ENCODE data around the gene C1orf198. TPM values are rescaled to one million over a fixed set of nuclear protein-coding genes. Genes with fewer than 3 reads are reported as not detected.
A peak's percentile ranks its signal among the peaks of the same experiment; 100 is the strongest.

Gene C1orf198, protein sequence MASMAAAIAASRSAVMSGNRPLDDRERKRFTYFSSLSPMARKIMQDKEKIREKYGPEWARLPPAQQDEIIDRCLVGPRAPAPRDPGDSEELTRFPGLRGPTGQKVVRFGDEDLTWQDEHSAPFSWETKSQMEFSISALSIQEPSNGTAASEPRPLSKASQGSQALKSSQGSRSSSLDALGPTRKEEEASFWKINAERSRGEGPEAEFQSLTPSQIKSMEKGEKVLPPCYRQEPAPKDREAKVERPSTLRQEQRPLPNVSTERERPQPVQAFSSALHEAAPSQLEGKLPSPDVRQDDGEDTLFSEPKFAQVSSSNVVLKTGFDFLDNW
- 1 to 10 TPM; 6.2 to 6.9 TPM for total RNA-seq

DNA sequence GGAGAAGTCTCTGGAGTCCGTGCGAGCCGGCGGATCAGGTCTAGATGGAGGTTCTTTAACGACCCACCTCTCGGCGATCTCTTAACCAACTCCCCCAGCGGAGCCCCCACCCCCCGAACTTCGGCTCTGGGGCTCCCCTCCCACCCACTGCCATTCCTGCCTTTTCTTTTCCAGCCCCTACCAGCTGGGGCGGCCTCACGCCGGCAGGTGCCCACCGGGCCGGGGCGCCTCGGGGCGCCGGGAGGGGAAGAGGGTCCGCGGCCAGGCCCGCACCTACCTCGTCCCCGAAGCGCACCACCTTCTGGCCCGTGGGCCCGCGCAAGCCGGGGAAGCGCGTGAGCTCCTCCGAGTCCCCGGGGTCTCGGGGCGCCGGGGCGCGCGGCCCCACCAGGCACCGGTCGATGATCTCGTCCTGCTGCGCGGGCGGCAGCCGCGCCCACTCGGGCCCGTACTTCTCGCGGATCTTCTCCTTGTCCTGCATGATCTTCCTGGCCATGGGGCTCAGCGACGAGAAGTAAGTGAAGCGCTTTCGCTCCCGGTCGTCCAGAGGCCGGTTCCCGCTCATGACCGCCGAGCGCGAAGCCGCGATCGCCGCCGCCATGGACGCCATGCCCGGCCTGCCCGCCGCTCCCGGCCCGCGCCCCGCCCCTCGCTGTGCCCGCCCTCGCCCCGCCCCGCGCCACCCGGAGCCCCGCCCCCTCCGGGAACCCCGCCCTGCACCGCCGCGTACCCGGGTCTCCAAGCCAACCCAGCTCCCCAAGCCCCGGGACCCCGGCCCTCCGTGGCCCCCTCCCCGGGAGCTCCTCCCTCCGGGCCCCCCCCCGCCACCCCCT lies at the start of gene C1orf198:
Gene C1orf198 (minus strand): TSS at position 619 of the 833 bp plus-strand sequence. CDS start 9 bp downstream, at position 610.
- Mint-ChIP-seq H3K4me3 (peak within 1 kb of the TSS; percentile 82), H3K4me1 (ENCODE audit: low read depth) (peaks cover 23% of the 10 kb centered on the region), H3K36me3 (ENCODE audit: low read depth) (no peaks in the 10 kb centered on the region), H3K9me3 (no peaks in the 10 kb centered on the region), H3K27ac (peak within 1 kb of the TSS; percentile 46), H3K27me3 (peaks cover 29% of the 10 kb centered on the region)
- POLR2A ChIA-PET = interaction anchor here (1.0 kb wide), 1 partner anchor 111 kb away, joined by 4 read pairs; the partner anchor contains the start of gene ARV1
- ATAC-seq (peak; percentile 92), DNase-seq (peak; percentile 62)
- intact Hi-C loops (cut with micrococcal nuclease) = no loop called here
- CTCF ChIA-PET = interaction anchor here (1.0 kb wide), 1 partner anchor 342 kb away, joined by 3 read pairs; no protein-coding TSS in a partner anchor
- TF ChIP-seq, protein P1, sequence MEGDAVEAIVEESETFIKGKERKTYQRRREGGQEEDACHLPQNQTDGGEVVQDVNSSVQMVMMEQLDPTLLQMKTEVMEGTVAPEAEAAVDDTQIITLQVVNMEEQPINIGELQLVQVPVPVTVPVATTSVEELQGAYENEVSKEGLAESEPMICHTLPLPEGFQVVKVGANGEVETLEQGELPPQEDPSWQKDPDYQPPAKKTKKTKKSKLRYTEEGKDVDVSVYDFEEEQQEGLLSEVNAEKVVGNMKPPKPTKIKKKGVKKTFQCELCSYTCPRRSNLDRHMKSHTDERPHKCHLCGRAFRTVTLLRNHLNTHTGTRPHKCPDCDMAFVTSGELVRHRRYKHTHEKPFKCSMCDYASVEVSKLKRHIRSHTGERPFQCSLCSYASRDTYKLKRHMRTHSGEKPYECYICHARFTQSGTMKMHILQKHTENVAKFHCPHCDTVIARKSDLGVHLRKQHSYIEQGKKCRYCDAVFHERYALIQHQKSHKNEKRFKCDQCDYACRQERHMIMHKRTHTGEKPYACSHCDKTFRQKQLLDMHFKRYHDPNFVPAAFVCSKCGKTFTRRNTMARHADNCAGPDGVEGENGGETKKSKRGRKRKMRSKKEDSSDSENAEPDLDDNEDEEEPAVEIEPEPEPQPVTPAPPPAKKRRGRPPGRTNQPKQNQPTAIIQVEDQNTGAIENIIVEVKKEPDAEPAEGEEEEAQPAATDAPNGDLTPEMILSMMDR (IDR thresholded peaks at IDR 0.05) = no peak

DNA sequence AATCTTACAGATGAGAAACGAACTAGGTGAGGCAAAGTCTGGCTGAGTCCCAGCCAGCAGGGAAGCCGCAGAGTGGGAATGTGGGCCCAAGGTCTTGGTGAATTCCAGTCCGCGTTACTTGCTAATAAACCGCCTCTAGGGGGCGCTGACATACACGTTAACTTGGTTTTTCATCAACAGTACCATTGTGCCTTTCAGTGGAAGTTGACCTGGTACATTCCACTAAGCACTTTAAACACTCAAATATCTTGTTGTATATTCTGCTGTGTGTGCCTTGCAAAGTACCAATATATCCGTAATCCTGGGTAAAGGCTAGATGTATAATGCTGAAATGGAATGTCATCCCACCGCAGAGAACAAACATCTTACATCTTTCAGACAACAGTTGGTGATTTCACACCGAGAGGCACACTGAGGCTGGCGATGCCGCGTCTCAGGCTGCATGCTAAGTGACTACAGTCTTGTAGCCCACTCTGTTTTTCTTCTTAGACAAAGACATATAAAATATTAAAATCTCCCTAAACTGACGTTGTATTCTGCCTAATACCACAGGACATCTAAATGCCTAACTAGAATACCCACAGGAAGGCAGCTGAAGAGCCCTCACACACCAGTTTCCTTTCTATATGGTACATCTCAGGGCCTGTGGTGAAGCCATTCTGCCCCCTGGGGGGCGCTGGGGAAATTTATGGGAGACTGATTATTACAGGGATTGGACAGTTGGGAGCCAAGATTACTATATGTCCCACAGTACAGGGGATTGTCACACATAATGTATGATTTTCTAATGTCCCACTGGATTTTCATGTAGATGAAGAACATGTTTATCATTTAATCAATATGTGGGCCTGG lies 49.2 kb upstream of the C1orf198 start:
- Mint-ChIP-seq H3K9me3 (no peaks in the 10 kb centered on the region), H3K27ac (peak overlapping the region; percentile 40), H3K36me3 (ENCODE audit: low read depth) (peaks cover 15% of the 10 kb centered on the region), H3K27me3 (no peaks in the 10 kb centered on the region), H3K4me1 (ENCODE audit: low read depth) (peaks cover 8% of the 10 kb centered on the region), H3K4me3 (no peak overlapping the region)
- CTCF ChIA-PET = interaction anchor here (0.6 to 2.8 kb wide), 13 partner anchors 11 to 298 kb away, joined by 3 to 10 read pairs (median 4); no protein-coding TSS in a partner anchor
- intact Hi-C loops (cut with micrococcal nuclease) = loop anchor here (1.0 to 5.0 kb wide), 3 partner anchors 60 to 294 kb away; partner anchors contain the start of genes ARV1 and TTC13
- ATAC-seq (peak; percentile 79), DNase-seq (peak; percentile 90)
- POLR2A ChIA-PET = no interaction called here
- TF ChIP-seq, protein P1 (IDR thresholded peaks at IDR 0.05) = peak; percentile 84

DNA sequence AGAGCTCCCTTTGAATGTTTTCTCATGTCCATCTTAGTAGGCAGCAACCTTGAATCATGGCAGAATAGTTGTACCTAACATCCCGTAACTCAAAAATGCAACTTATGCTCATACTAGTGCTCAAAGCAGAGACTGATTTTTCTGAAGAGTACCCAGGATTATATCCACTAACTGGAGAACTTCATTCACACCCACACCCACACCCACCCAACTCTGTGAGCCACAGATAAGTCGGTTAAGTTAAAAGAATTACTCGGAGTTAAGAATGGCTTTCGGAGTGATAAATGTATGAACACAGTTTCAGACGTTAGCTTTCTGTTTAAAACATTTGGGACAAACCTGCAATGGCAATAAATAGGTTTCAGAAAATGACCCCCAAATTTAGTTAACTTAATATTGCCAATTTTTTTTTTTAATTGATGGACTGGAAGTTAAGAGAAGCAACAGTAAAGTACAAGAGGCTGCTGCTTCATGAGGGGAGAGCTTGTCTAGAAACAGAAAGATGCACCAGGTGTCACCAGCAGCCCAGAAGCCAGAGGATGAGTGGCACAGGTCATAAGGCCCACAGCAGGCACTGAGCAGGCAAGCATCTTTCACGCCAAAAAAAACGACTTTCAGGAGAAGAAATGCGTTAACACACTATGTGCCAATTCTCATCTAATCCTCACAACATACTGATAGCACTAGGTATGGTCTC lies 48.4 kb upstream of the C1orf198 start:
- POLR2A ChIA-PET = interaction anchor here (0.6 kb wide), 1 partner anchor 62 kb away, joined by 6 read pairs; the partner anchor contains the start of genes ARV1 and TTC13
- Mint-ChIP-seq H3K36me3 (ENCODE audit: low read depth) (peaks cover 7% of the 10 kb centered on the region), H3K4me3 (no peak overlapping the region), H3K27me3 (no peaks in the 10 kb centered on the region), H3K9me3 (no peaks in the 10 kb centered on the region), H3K27ac (no peak overlapping the region), H3K4me1 (ENCODE audit: low read depth) (peaks cover 8% of the 10 kb centered on the region)
- CTCF ChIA-PET = interaction anchor here (0.6 to 1.9 kb wide), 20 partner anchors 8 to 299 kb away, joined by 3 to 6 read pairs (median 4); no protein-coding TSS in a partner anchor
- ATAC-seq = no peak
- DNase-seq = no peak
- intact Hi-C loops (cut with micrococcal nuclease) = loop anchor here (1.0 to 5.0 kb wide), 3 partner anchors 61 to 295 kb away; partner anchors contain the start of genes ARV1 and TTC13
- TF ChIP-seq, protein P1 (IDR thresholded peaks at IDR 0.05) = no peak

DNA sequence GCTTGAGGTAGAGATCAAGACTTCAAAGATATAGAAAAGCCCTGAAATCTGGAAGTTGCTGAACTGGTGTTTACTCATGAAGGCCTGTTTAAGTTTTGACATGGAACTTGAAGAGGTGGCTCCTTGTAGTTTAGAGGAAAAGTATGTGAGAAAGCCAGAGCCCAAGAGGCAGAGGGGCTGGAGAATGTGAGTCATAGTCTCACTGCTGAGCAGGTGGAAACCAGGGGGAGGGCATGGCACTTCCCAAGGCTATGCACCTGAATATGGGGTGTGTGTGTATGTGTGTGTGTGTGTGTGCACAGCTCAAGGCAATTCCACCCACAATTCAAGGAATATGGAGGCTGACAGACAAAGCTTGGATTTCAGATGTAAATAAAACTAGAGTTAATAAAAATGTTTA lies 46.8 kb upstream of the C1orf198 start:
- H3K27me3 Mint-ChIP-seq = no peaks in the 10 kb centered on the region
- ChIA-PET CTCF (interaction anchor here (0.8 to 0.9 kb wide), 2 partner anchors 58 to 296 kb away, joined by 3 read pairs; no protein-coding TSS in a partner anchor), POLR2A (no interaction called here)
- intact Hi-C loops (cut with micrococcal nuclease) = loop anchor here (5.0 kb wide), 2 partner anchors 62 to 177 kb away; partner anchors contain the start of genes ARV1 and TTC13
- H3K36me3 Mint-ChIP-seq (ENCODE audit: low read depth) = peaks cover 5% of the 10 kb centered on the region
- DNase-seq (peak; percentile 36), ATAC-seq (no peak)
- peak overlapping the region; percentile 36 for H3K27ac Mint-ChIP-seq
- no peaks in the 10 kb centered on the region for H3K9me3 Mint-ChIP-seq
- H3K4me1 Mint-ChIP-seq (ENCODE audit: low read depth) = peaks cover 8% of the 10 kb centered on the region
- TF ChIP-seq, protein P1 (IDR thresholded peaks at IDR 0.05) = no peak
- no peak overlapping the region for H3K4me3 Mint-ChIP-seq

All from activated CD8-positive, alpha-beta T cell treated with anti-CD3 and anti-CD28 coated beads for 36 hours (primary cell).